SK-N-SH (cell line): ENCODE results near the gene AUH. TPM values are rescaled to one million over a fixed set of nuclear protein-coding genes. Genes with fewer than 3 reads are reported as not detected.

Experiments used
- CTCF ChIA-PET: fragments of 300-600, 350-600 bp; formaldehyde crosslinking; extraction: SDS; loops from one replicate; lab custom pipeline; 2021; lab: Yijun Ruan, JAX
- POLR2A ChIA-PET: fragments of 350-600 bp; sonication (Branson Sonifier 250); formaldehyde crosslinking; extraction: SDS; loops from one replicate; lab custom pipeline; 2020; ENCODE audit warnings: antibody characterized with exemption, inconsistent platforms; lab: Yijun Ruan, JAX
- DNase-seq: peaks from one replicate; pipeline ENCODE4 v3.0.0; 2012
- H2AFZ ChIP-seq: fragments of 200-600 bp; sonication (generic); 2 replicates; pipeline ENCODE4 v1.8.1; 2016; ENCODE audit warnings: antibody characterized with exemption, mild to moderate bottlenecking, low read depth
- H3F3A ChIP-seq: fragments of 200-600 bp; sonication (generic); replicated peaks from 2 replicates; pipeline ENCODE3; 2016; ENCODE audit warnings: antibody characterized with exemption, mild to moderate bottlenecking; ENCODE audit not compliant: insufficient read depth
- H3K27ac ChIP-seq, 2 experiments: fragments of 200-500 bp in 1 of 2; fragments of 200-600 bp in 1 of 2; sonication (Bioruptor generic) in 1 of 2; sonication (generic), shearing (Covaris generic) in 1 of 2; 2 replicates each; pipeline versions ENCODE4 v1.5.1 to v1.6.1; 2014 to 2016; ENCODE audit warnings: low read depth in 2 of 2, inconsistent platforms in 1 of 2, low read length in 1 of 2, mild to moderate bottlenecking in 1 of 2, mixed read lengths in 1 of 2
- H3K27me3 ChIP-seq: fragments of 200-600 bp; sonication (generic), shearing (Covaris generic); 2 replicates; pipeline ENCODE4 v1.6.1; 2016; ENCODE audit warnings: mixed run types; ENCODE audit not compliant: insufficient read depth
- H3K36me3 ChIP-seq, 2 experiments: fragments of 200-500 bp in 1 of 2; fragments of 200-600 bp in 1 of 2; sonication (Bioruptor generic) in 1 of 2; sonication (generic) in 1 of 2; replicated peaks in 1 of 2; 2 replicates each; pipeline versions ENCODE3 to v1.5.1; 2014 to 2016; ENCODE audit warnings: low read length in 1 of 2, mild to moderate bottlenecking in 1 of 2; ENCODE audit not compliant: insufficient read depth in 2 of 2, control insufficient read depth in 1 of 2
- H3K4me1 ChIP-seq, 2 experiments: fragments of 200-500 bp in 1 of 2; fragments of 200-600 bp in 1 of 2; sonication (Bioruptor generic) in 1 of 2; sonication (generic), shearing (Covaris generic) in 1 of 2; 2 replicates each; pipeline versions ENCODE4 v1.5.1 to v1.6.1; 2014 to 2016; ENCODE audit warnings: low read depth in 1 of 2, low read length in 1 of 2, mixed run types in 1 of 2; ENCODE audit not compliant: insufficient read depth in 2 of 2, control insufficient read depth in 1 of 2
- H3K4me2 ChIP-seq: fragments of 200-600 bp; sonication (generic), shearing (Covaris generic); 2 replicates; pipeline ENCODE4 v1.6.1; 2017; ENCODE audit warnings: mixed run types
- H3K4me3 ChIP-seq, 2 experiments: fragments of 200-500 bp in 1 of 2; fragments of 200-600 bp in 1 of 2; sonication (Bioruptor generic) in 1 of 2; sonication (generic), shearing (Covaris generic) in 1 of 2; 2 replicates each; pipeline versions ENCODE4 v1.5.1 to v1.8.1; 2014 to 2016; ENCODE audit warnings: low read depth in 2 of 2, inconsistent platforms in 1 of 2, low read length in 1 of 2, mild to moderate bottlenecking in 1 of 2, mixed read lengths in 1 of 2, moderate library complexity in 1 of 2
- H3K79me2 ChIP-seq: fragments of 200-600 bp; sonication (generic); 2 replicates; pipeline ENCODE4 v1.8.1; 2017; ENCODE audit warnings: mild to moderate bottlenecking; ENCODE audit not compliant: insufficient read depth
- H3K9ac ChIP-seq: fragments of 200-600 bp; sonication (generic); 2 replicates; pipeline ENCODE4 v1.6.1; 2017; ENCODE audit warnings: mixed run types
- H3K9me2 ChIP-seq: fragments of 200-600 bp; sonication (generic); 2 replicates; pipeline ENCODE4 v1.6.1; 2017; ENCODE audit warnings: mixed run types
- H3K9me3 ChIP-seq: fragments of 200-600 bp; sonication (generic); 2 replicates; pipeline ENCODE4 v1.6.1; 2017; ENCODE audit warnings: mixed run types, mild to moderate bottlenecking, moderate library complexity
- H4K20me1 ChIP-seq: fragments of 200-600 bp; sonication (generic); 2 replicates; pipeline ENCODE4 v1.6.1; 2017; ENCODE audit warnings: mild to moderate bottlenecking, mixed run types; ENCODE audit not compliant: insufficient read depth
- CHD2 ChIP-seq: fragments of 150-350 bp; IDR thresholded peaks from 2 replicates; pipeline ENCODE4 v1.6.1; 2018; ENCODE audit warnings: low read length; ENCODE audit not compliant: partially characterized antibody
- ELF1 ChIP-seq: IDR thresholded peaks from 2 replicates; pipeline ENCODE4 v1.4.0; 2012
- FOXM1 ChIP-seq: IDR thresholded peaks from 2 replicates; pipeline ENCODE4 v1.4.0; 2012; ENCODE audit warnings: low read depth, mild to moderate bottlenecking
- GABPA ChIP-seq: IDR thresholded peaks from 2 replicates; pipeline ENCODE4 v1.4.0; 2012; ENCODE audit warnings: low read depth, mild to moderate bottlenecking
- IRF3 ChIP-seq: fragments of 150-350 bp; IDR thresholded peaks from 2 replicates; pipeline ENCODE4 v1.6.1; 2016; ENCODE audit warnings: mild to moderate bottlenecking, low read depth, low read length
- JUND ChIP-seq: IDR thresholded peaks from 2 replicates; pipeline ENCODE4 v1.4.0; 2012
- MXI1 ChIP-seq: IDR thresholded peaks from 2 replicates; pipeline ENCODE4 v1.6.1; 2012; ENCODE audit warnings: mild to moderate bottlenecking, low read depth, low read length, improper control_type of control experiment
- NRF1 ChIP-seq: IDR thresholded peaks from 2 replicates; pipeline ENCODE4 v1.6.1; 2012; ENCODE audit warnings: low read depth, mild to moderate bottlenecking, low read length
- RAD21 ChIP-seq: IDR thresholded peaks from 2 replicates; pipeline ENCODE4 v1.6.1; 2012; ENCODE audit warnings: mild to moderate bottlenecking, low read length
- RCOR1 ChIP-seq: fragments of 150-350 bp; IDR thresholded peaks from 2 replicates; pipeline ENCODE4 v1.6.1; 2017; ENCODE audit warnings: antibody characterized with exemption, low read length
- SIN3A ChIP-seq: IDR thresholded peaks from 2 replicates; pipeline ENCODE4 v1.6.1; 2012; ENCODE audit warnings: low read depth, mild to moderate bottlenecking, low read length, moderate library complexity, borderline replicate concordance
- TCF12 ChIP-seq: IDR thresholded peaks from 2 replicates; pipeline ENCODE4 v1.4.0; 2012
- ZBTB33 ChIP-seq: IDR thresholded peaks from 2 replicates; pipeline ENCODE4 v1.4.0; 2012; ENCODE audit warnings: low read depth, borderline replicate concordance
- WGBS: methylation state at CpG from one replicate; pipeline ENCODE4 v1.1.6; 2017; ENCODE audit warnings: low lambda C conversion rate; 5-methylcytosine and 5-hydroxymethylcytosine counted together
- polyA plus RNA-seq, 3 experiments: library from polyadenylated mRNA; depleted of rRNA; stranded (reverse); fragments of >200 nt; gene quantifications; 2 replicates each; pipeline ENCODE4 v1.2.3, GENCODE V29; 2012

Gene AUH
- polyA plus RNA-seq, 1 of the 3 experiments (the other 2 are of a cell fraction): 7.6 TPM

GRCh38 chr9:91186632-91187108 lies 175.0 kb downstream of the AUH start:
- peaks cover 0 to 10% of the 10 kb centered on the region in 2 experiments; a peak in 1 of 4 replicates for H3K4me1 ChIP-seq
- no peaks in the 10 kb centered on the region for H3K9me2 ChIP-seq
- TF ChIP-seq FOXM1: no peak
- CTCF ChIA-PET: no interaction called here
- 0 out of 2 replicates have a peak overlapping the region, but pooled peaks have one; percentile 36 for H2AFZ ChIP-seq
- H4K20me1 ChIP-seq: no peaks in the 10 kb centered on the region
- H3K9me3 ChIP-seq: no peaks in the 10 kb centered on the region
- no peak overlapping the region for H3K4me2 ChIP-seq
- DNase-seq: no peak
- no peak overlapping the region for H3K4me3 ChIP-seq
- H3K27me3 ChIP-seq: no peaks in the 10 kb centered on the region
- no peaks in the 10 kb centered on the region for H3F3A ChIP-seq
- no peak overlapping the region for H3K9ac ChIP-seq
- H3K79me2 ChIP-seq: no peaks in the 10 kb centered on the region
- H3K27ac ChIP-seq: peak overlapping the region in 1 of 2 experiments; percentile 15; a peak in 1 of 4 replicates
- H3K36me3 ChIP-seq: no peaks in the 10 kb centered on the region
- 62% methylated on average over 2 of the region's 2 CpGs for WGBS
- POLR2A ChIA-PET: no interaction called here

- DNase-seq: no peak
- H3F3A ChIP-seq: no peaks in the 10 kb centered on the region
- H3K4me3 ChIP-seq: no peak overlapping the region
- H3K27me3 ChIP-seq: no peaks in the 10 kb centered on the region
- no peak overlapping the region for H3K27ac ChIP-seq
- WGBS: 90% methylated on average over 10 of the region's 10 CpGs
- H3K79me2 ChIP-seq: no peaks in the 10 kb centered on the region
- no peaks in the 10 kb centered on the region for H3K36me3 ChIP-seq
- H3K4me1 ChIP-seq: peaks cover 0 to 10% of the 10 kb centered on the region in 2 experiments; a peak in 1 of 4 replicates
- CTCF ChIA-PET: no interaction called here
- TF ChIP-seq CHD2: no peak
- TF ChIP-seq SIN3A: no peak
- TF ChIP-seq JUND: no peak
- no peak for TF ChIP-seq ELF1
- TF ChIP-seq MXI1: no peak
- no peak for TF ChIP-seq NRF1
- TF ChIP-seq FOXM1: no peak
- no peak for TF ChIP-seq GABPA
- H3K9me3 ChIP-seq: no peaks in the 10 kb centered on the region
- H3K9me2 ChIP-seq: no peaks in the 10 kb centered on the region
- H2AFZ ChIP-seq: no peak overlapping the region
- H4K20me1 ChIP-seq: no peaks in the 10 kb centered on the region
- no peak overlapping the region for H3K4me2 ChIP-seq
- POLR2A ChIA-PET: no interaction called here
- no peak overlapping the region for H3K9ac ChIP-seq
Measured at GRCh38 chr9:91185193-91185886, 176.4 kb downstream of the AUH start.

- ChIA-PET CTCF (interaction anchor here (0.9 kb wide), 1 partner anchor 60 kb away, joined by 3 read pairs; no protein-coding TSS in a partner anchor), POLR2A (no interaction called here)
- H3K4me3 ChIP-seq: no peak overlapping the region
- H3K27me3 ChIP-seq: no peaks in the 10 kb centered on the region
- H3K9me2 ChIP-seq: no peaks in the 10 kb centered on the region
- no peaks in the 10 kb centered on the region for H4K20me1 ChIP-seq
- TF ChIP-seq GABPA (no peak), SIN3A (no peak), IRF3 (no peak), RCOR1 (no peak), ZBTB33 (no peak), TCF12 (no peak), RAD21 (0 out of 2 replicates have a peak, but pooled peaks have one; percentile 7)
- no peaks in the 10 kb centered on the region for H3K9me3 ChIP-seq
- H3K4me2 ChIP-seq: no peak overlapping the region
- H2AFZ ChIP-seq: no peak overlapping the region
- no peaks in the 10 kb centered on the region for H3K36me3 ChIP-seq
- no peak overlapping the region for H3K27ac ChIP-seq
- no peaks in the 10 kb centered on the region for H3F3A ChIP-seq
- no peak for DNase-seq
- H3K79me2 ChIP-seq: no peaks in the 10 kb centered on the region
- peaks cover 0 to 8% of the 10 kb centered on the region in 2 experiments; a peak in 1 of 4 replicates for H3K4me1 ChIP-seq
- no peak overlapping the region for H3K9ac ChIP-seq
- WGBS: 89% methylated on average over 12 of the region's 12 CpGs
Measured at GRCh38 chr9:91182429-91183225, 179.1 kb downstream of the AUH start.
